Measurements from ENCODE around the gene CYP2D6. TPM values are rescaled to one million over a fixed set of nuclear protein-coding genes. Genes with fewer than 3 reads are reported as not detected.
"Not testable (repeated sequence)": the region's sequence is repeated elsewhere in the genome, so short reads cannot be mapped to it uniquely, and the experiment has no call there.

Gene CYP2D6
- total and polyA plus RNA-seq, 12 donors: 0.20 to 16.2 (median 0.54) TPM; not detected in 3

DNA sequence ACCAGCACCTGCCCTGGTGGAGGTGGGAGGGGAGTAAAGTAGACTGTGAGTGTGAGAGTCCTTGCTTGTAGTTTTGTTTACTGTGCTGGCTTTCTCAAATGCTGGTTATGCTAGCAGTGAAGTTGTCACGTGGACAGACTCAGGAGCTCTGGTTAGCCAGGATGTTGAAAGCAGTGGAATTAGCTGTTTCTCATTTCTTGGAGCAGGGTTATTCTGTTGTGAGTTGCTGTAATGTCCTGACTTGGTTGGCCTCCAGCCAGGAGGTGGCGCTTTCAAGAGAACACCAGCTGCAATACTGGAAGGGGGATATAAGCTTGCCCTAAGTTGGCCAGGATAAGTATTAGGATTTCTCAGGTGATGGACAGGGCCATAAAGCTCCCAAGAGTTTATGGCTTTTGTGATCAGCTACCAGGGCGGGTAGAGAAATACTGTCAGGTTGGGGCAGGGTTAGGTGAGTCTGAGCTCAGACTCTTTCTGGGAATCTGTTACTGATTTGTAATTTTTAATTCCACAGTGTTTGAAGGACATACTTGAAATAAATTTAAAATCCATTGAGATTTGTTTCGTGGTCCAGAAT is 13.7 kb downstream of the CYP2D6 start:
- 89 to 98% (median 94%) methylated on average over 4 of the region's 4 CpGs for WGBS, 4 donors
- no peaks in the 10 kb centered on the region for H3K4me1 ChIP-seq (replicated peaks in 1 of 2)
- no peaks in the 10 kb centered on the region for H3K27me3 ChIP-seq
- no peak for DNase-seq
- intact Hi-C loops (cut with DNase I): loop anchor here in 1 of 2 donors (10.0 kb wide), 1 partner anchor 152 kb away; the partner anchor contains the start of gene SEPTIN3
- no peaks in the 10 kb centered on the region for H3K9me3 ChIP-seq (replicated peaks in 1 of 3)
- H3K4me3 ChIP-seq: no peak overlapping the region
- no peaks in the 10 kb centered on the region for H3K36me3 ChIP-seq (replicated peaks in 1 of 2)
- H3K27ac ChIP-seq: no peak overlapping the region
- no peak for TF ChIP-seq POLR2A (IDR thresholded peaks at IDR 0.05)
- TF ChIP-seq, protein P1, sequence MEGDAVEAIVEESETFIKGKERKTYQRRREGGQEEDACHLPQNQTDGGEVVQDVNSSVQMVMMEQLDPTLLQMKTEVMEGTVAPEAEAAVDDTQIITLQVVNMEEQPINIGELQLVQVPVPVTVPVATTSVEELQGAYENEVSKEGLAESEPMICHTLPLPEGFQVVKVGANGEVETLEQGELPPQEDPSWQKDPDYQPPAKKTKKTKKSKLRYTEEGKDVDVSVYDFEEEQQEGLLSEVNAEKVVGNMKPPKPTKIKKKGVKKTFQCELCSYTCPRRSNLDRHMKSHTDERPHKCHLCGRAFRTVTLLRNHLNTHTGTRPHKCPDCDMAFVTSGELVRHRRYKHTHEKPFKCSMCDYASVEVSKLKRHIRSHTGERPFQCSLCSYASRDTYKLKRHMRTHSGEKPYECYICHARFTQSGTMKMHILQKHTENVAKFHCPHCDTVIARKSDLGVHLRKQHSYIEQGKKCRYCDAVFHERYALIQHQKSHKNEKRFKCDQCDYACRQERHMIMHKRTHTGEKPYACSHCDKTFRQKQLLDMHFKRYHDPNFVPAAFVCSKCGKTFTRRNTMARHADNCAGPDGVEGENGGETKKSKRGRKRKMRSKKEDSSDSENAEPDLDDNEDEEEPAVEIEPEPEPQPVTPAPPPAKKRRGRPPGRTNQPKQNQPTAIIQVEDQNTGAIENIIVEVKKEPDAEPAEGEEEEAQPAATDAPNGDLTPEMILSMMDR (IDR thresholded peaks at IDR 0.05): no peak

DNA sequence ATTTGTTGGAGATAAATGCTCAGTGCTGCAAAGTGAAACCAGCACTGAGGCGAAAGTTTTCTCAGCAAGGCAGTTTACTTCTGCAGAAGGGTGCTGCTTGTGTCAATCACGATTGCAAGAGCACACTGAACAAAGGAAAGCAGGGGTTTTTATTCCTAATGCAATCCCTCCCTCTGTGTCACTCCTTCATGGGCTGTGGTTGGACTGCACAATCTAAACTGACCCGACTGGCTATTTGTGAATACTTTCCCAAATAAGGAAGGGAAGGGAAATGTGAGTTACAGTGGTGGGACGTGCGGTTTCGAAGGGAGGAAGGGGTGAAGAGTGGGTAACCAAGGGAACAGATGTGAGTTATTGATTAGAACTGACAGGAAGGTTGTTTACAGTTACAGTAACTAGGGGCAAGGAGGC is 15.2 kb downstream of the CYP2D6 start:
- not testable (repeated sequence) for H3K4me1 ChIP-seq (replicated peaks in 1 of 2); H3K27me3 ChIP-seq; DNase-seq; H3K4me3 ChIP-seq; H3K36me3 ChIP-seq (replicated peaks in 1 of 2); H3K9me3 ChIP-seq (replicated peaks in 1 of 3); H3K27ac ChIP-seq
- WGBS, 4 donors: 74 to 90% (median 85%) methylated on average over 6 of the region's 6 CpGs
- intact Hi-C loops (cut with DNase I): loop anchor here in 1 of 2 donors (10.0 kb wide), 1 partner anchor 151 kb away; the partner anchor contains the start of gene SEPTIN3

DNA sequence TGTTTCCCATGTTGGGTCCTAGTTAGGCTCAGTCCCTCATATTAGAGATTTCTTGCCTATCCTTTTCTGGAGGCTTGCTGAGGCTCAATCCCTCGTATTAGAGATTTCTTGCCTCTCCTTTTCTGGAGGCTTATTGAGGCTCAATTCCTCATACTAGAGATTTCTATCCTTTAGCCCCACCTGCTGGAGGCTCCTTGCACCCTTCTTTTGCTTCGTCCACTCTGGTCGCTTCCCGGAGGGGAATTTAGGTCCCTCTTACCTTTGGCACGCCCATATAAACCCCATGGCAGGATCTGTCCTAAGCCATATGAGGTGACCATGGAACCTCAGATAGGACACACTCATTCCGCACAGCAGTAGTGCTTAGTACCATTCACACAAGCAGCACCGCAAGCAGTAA is 15.9 kb downstream of the CYP2D6 start:
- no peak for TF ChIP-seq POLR2A (IDR thresholded peaks at IDR 0.05)
- TF ChIP-seq, protein P1 (IDR thresholded peaks at IDR 0.05): peak in 4 of 6 experiments; percentile 18 to 42 (median 24)
- Histone ChIP-seq H3K36me3 (replicated peaks in 1 of 2) (no peaks in the 10 kb centered on the region), H3K4me1 (replicated peaks in 1 of 2) (no peaks in the 10 kb centered on the region), H3K4me3 (no peak overlapping the region), H3K27me3 (no peaks in the 10 kb centered on the region), H3K27ac (no peak overlapping the region), H3K9me3 (replicated peaks in 1 of 3) (no peaks in the 10 kb centered on the region)
- peak in 2 of 7 donors; percentile 28 to 46 for DNase-seq
- WGBS, 4 donors: 88 to 95% (median 94%) methylated on average over 7 of the region's 7 CpGs
- intact Hi-C loops (cut with DNase I): loop anchor here in 1 of 2 donors (10.0 kb wide), 1 partner anchor 150 kb away; the partner anchor contains the start of gene SEPTIN3

DNA sequence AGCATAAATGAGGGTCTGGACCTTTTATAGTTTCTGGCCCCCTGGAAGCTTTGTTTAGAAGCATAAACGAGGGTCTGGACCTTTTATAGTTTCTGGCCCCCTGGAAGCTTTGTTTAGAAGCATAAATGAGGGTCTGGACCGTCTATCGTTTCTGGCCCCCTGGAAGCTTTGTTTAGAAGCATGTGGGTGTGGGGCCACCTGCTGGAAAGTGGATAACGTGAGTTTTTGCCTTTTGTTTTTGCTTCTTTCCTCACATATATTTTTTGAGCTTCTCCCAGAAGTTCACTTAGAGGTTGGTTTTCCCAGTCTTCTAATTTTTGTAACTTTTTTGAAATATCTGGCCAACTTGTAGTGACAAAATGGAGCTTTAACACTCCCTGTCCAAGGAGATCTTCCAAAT is 17.8 kb downstream of the CYP2D6 start:
- not testable (repeated sequence) for H3K36me3 ChIP-seq (replicated peaks in 1 of 2); H3K27ac ChIP-seq; H3K4me1 ChIP-seq (replicated peaks in 1 of 2); H3K27me3 ChIP-seq; DNase-seq; H3K4me3 ChIP-seq; H3K9me3 ChIP-seq (replicated peaks in 1 of 3)
- TF ChIP-seq, protein P1 (IDR thresholded peaks at IDR 0.05): peak in 1 of 6 experiments; percentile 12
- 17 to 27% (median 24%) methylated on average over 3 to 4 of the region's 4 CpGs for WGBS, 4 donors
- intact Hi-C loops (cut with DNase I): loop anchor here in 1 of 2 donors (10.0 kb wide), 1 partner anchor 148 kb away; the partner anchor contains the start of gene SEPTIN3

DNA sequence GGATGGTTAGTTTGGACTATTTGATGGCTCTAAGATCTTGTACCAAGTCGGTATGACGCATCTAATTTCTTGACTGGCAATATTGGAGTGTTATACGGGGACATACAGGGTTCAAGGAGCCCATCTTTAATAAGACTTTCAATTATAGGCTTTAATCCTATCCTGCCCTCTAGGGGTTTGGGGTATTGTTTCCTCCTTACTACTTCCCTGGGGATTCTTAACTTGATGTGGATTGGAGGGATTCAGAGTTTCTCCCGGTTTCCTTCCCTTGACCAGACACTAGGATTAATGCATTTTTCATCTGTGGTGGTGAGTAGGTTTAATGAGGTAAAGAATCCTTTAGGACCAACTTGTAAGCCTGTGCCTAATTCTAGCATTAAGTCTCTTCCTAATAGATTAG is 18.8 kb downstream of the CYP2D6 start:
- no peak for DNase-seq
- H3K4me1 ChIP-seq (replicated peaks in 1 of 2): no peaks in the 10 kb centered on the region
- TF ChIP-seq, protein P1 (IDR thresholded peaks at IDR 0.05): no peak
- TF ChIP-seq POLR2A (IDR thresholded peaks at IDR 0.05): no peak
- no peaks in the 10 kb centered on the region for H3K9me3 ChIP-seq (replicated peaks in 1 of 3)
- intact Hi-C loops (cut with DNase I): loop anchor here in 1 of 2 donors (10.0 kb wide), 1 partner anchor 147 kb away; the partner anchor contains the start of gene SEPTIN3
- H3K27ac ChIP-seq: no peak overlapping the region
- no peaks in the 10 kb centered on the region for H3K27me3 ChIP-seq
- 64 to 97% (median 89%) methylated on average over 4 of the region's 4 CpGs for WGBS, 4 donors
- H3K36me3 ChIP-seq (replicated peaks in 1 of 2): no peaks in the 10 kb centered on the region
- H3K4me3 ChIP-seq: no peak overlapping the region
